ENCODE data around the gene IFT172. TPM values are rescaled to one million over a fixed set of nuclear protein-coding genes. Genes with fewer than 3 reads are reported as not detected.

The IFT172 gene
- total RNA-seq, 2 donors from 2014 or later: 11.1 to 17.4 TPM

DNA sequence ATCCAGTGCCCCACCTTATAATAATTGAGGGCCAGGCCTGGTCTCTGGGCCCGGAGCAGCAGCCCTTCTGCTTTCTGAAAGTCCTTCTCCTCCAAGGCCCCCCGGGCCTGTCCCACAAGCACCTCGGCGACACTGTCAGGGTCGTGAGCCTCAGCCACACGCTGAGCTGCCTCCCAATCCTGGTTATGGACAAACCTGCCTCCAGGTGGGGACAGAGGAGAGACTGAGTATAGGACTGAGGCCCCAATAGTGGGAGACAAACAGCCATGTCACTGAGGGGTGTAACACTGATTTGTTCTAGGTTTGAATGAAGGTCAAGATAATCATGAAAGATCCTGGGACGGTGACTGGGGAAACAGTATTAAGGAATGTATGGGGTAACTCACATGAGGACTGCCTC lies 35.6 kb downstream of the IFT172 start:
- no peak for DNase-seq (ENCODE audit: low spot score)
- no peaks in the 10 kb centered on the region for H3K9me3 Mint-ChIP-seq
- H3K27me3 Mint-ChIP-seq: no peaks in the 10 kb centered on the region
- ATAC-seq: no peak
- H3K4me1 Mint-ChIP-seq (ENCODE audit: low read depth in 2 of 2): no peaks in the 10 kb centered on the region
- no peaks in the 10 kb centered on the region for H3K36me3 Mint-ChIP-seq
- H3K4me3 Mint-ChIP-seq: no peak overlapping the region
- no peak overlapping the region for H3K27ac Mint-ChIP-seq

DNA sequence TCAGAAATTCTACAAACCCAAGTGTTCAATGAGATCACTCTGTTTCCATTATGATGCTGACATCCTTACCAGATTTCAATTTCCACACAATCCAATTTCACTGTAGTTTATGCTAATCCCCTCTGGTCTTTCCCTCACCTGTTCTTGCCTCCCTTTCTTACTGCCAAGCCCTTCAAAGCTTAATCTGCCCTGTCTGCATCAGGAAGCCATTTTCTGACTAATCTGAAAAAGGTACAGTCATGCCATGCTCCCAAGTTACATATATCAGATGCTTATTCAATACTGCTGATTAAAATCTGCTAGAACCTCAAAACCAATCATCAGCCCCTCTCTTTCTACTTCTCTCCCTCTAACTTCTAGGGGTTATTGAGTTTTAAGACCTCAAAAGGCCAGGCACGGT lies 38.4 kb downstream of the IFT172 start:
- no peaks in the 10 kb centered on the region for H3K4me1 Mint-ChIP-seq (ENCODE audit: low read depth in 2 of 2)
- no peak overlapping the region for H3K4me3 Mint-ChIP-seq
- no peaks in the 10 kb centered on the region for H3K9me3 Mint-ChIP-seq
- H3K27ac Mint-ChIP-seq: no peak overlapping the region
- DNase-seq (ENCODE audit: low spot score): no peak
- H3K27me3 Mint-ChIP-seq: no peaks in the 10 kb centered on the region
- no peak for ATAC-seq
- no peaks in the 10 kb centered on the region for H3K36me3 Mint-ChIP-seq

GRCh38 chr2:27448381-27448780 lies 41.2 kb downstream of the IFT172 start:
- Mint-ChIP-seq H3K9me3 (no peaks in the 10 kb centered on the region), H3K27ac (no peak overlapping the region), H3K4me1 (ENCODE audit: low read depth in 2 of 2) (no peaks in the 10 kb centered on the region), H3K4me3 (no peak overlapping the region), H3K36me3 (no peaks in the 10 kb centered on the region), H3K27me3 (no peaks in the 10 kb centered on the region)
- ATAC-seq: no peak
- no peak for DNase-seq (ENCODE audit: low spot score)

- H3K4me1 Mint-ChIP-seq (ENCODE audit: low read depth in 2 of 2): peaks cover 0 to 4% of the 10 kb centered on the region in 2 donors
- no peak overlapping the region for H3K27ac Mint-ChIP-seq
- DNase-seq (ENCODE audit: low spot score) (no peak), ATAC-seq (no peak)
- H3K4me3 Mint-ChIP-seq: no peak overlapping the region
- no peaks in the 10 kb centered on the region for H3K36me3 Mint-ChIP-seq
- H3K9me3 Mint-ChIP-seq: no peaks in the 10 kb centered on the region
- no peaks in the 10 kb centered on the region for H3K27me3 Mint-ChIP-seq
These were observed 43.5 kb downstream of the IFT172 start for GRCh38 chr2:27446057-27446456.

- Mint-ChIP-seq H3K36me3 (peaks cover 4% of the 10 kb centered on the region), H3K27me3 (no peaks in the 10 kb centered on the region), H3K4me3 (no peak overlapping the region), H3K4me1 (ENCODE audit: low read depth in 2 of 2) (peaks cover 0 to 4% of the 10 kb centered on the region in 2 donors), H3K9me3 (no peaks in the 10 kb centered on the region), H3K27ac (no peak overlapping the region)
- DNase-seq (ENCODE audit: low spot score) (no peak), ATAC-seq (no peak)
These were observed 43.9 kb downstream of the IFT172 start for GRCh38 chr2:27445615-27446014.

DNA sequence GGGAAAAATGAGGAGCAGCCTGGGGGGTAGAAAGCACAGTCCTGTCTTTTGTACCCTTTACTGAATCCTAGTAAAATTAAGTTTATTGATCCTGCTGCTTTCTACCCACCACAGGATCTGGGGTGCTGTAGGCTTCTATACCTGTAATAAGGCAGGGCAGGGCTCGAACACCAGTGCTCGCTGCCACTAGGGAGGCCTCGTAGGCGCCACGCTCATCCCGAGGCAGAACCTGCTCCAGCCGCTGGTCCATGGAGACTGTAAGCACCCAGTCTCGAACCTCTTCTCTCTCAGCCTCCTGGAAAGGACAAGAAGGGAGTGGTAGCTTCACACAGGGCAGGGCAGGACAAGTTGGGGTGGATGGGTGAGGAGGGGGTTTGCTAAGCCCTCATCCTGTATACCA lies 44.4 kb downstream of the IFT172 start:
- Mint-ChIP-seq H3K4me3 (no peak overlapping the region), H3K4me1 (ENCODE audit: low read depth in 2 of 2) (peaks cover 0 to 8% of the 10 kb centered on the region in 2 donors), H3K36me3 (peaks cover 8% of the 10 kb centered on the region), H3K9me3 (no peaks in the 10 kb centered on the region), H3K27me3 (no peaks in the 10 kb centered on the region), H3K27ac (no peak overlapping the region)
- ATAC-seq (no peak), DNase-seq (ENCODE audit: low spot score) (no peak)

DNA sequence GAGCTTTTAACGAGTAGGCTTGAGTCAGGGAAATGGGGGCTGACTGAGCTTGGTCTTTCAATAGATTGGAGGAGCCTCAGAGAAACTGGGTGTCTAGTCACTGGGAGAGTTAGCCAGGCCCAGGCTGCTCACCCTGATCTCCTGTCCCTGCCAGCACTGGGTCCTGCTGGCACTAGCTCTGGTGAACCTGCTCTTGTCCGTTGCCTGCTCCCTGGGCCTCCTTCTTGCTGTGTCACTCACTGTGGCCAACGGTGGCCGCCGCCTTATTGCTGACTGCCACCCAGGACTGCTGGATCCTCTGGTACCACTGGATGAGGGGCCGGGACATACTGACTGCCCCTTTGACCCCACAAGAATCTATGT lies 46.6 kb downstream of the IFT172 start:
- no peak for ATAC-seq
- H3K27me3 Mint-ChIP-seq: no peaks in the 10 kb centered on the region
- H3K27ac Mint-ChIP-seq: peak overlapping the region in 1 of 2 donors; percentile 9
- H3K4me1 Mint-ChIP-seq (ENCODE audit: low read depth in 2 of 2): peaks cover 0 to 14% of the 10 kb centered on the region in 2 donors
- DNase-seq (ENCODE audit: low spot score): no peak
- H3K4me3 Mint-ChIP-seq: no peak overlapping the region
- peaks cover 20% of the 10 kb centered on the region for H3K36me3 Mint-ChIP-seq
- no peaks in the 10 kb centered on the region for H3K9me3 Mint-ChIP-seq

DNA sequence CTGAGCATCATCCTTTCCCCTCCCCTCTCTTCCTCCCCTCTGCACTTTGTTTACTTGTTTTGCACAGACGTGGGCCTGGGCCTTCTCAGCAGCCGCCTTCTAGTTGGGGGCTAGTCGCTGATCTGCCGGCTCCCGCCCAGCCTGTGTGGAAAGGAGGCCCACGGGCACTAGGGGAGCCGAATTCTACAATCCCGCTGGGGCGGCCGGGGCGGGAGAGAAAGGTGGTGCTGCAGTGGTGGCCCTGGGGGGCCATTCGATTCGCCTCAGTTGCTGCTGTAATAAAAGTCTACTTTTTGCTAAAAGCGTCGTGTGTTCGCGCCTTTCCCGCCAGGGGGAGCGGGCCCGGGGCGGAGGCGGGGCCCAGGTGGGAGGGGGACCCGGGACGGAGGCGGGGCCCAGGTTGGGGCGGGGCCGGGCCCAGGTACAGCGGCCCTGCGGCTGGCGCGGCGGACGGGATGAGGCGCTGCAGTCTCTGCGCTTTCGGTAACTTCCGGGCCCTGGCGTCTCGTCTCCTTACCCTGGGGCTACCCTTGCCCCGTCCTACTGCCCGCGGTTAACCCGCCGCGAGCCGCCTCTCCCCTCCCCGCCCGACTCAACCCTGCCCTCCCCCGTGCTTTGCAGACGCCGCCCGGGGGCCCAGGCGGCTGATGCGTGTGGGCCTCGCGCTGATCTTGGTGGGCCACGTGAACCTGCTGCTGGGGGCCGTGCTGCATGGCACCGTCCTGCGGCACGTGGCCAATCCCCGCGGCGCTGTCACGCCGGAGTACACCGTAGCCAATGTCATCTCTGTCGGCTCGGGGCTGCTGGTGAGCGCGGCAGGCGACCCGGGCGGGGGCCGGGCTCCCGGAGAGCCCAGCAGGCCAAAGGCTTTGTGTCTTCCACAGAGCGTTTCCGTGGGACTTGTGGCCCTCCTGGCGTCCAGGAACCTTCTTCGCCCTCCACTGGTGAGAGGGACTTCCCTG lies 47.3 kb downstream of the IFT172 start, which contains the start of gene KRTCAP3:
TSS of gene KRTCAP3 (plus strand) at position 424 of the 962 bp plus-strand sequence. CDS start at position 456, 32 bp downstream.
- peak in 1 of 2 donors; percentile 31 for ATAC-seq
- H3K27ac Mint-ChIP-seq: peak within 1 kb of the TSS in 1 of 2 donors; percentile 9
- no peak for DNase-seq (ENCODE audit: low spot score)
- H3K27me3 Mint-ChIP-seq: no peaks in the 10 kb centered on the region
- peaks cover 0 to 14% of the 10 kb centered on the region in 2 donors for H3K4me1 Mint-ChIP-seq (ENCODE audit: low read depth in 2 of 2)
- no peak within 1 kb of the TSS for H3K4me3 Mint-ChIP-seq
- H3K36me3 Mint-ChIP-seq: peaks cover 20% of the 10 kb centered on the region
- no peaks in the 10 kb centered on the region for H3K9me3 Mint-ChIP-seq

DNA sequence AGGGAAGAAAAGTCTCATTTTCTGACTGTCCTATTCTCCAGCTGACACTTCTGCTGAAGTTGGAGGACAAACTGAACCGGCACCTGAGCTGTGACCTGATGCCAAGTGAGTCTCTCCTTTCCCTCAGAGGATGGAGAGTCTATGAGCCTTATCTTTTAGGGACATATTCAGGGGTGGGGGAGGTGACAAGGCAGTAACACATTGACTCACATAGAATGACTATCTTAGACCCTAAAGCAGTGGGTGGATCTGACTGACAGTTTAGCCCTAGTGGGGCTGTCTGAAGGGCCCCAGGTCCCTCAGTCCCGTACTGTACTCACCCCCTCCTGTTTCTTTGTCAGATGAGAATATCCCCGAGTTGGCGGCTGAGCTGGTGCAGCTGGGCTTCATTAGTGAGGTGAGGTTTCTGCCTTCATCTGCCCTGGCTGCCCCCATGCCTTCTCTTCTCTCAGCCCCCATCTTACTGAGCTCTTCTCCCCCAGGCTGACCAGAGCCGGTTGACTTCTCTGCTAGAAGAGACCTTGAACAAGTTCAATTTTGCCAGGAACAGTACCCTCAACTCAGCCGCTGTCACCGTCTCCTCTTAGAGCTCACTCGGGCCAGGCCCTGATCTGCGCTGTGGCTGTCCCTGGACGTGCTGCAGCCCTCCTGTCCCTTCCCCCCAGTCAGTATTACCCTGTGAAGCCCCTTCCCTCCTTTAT lies 48.2 kb downstream of the IFT172 start:
- Mint-ChIP-seq H3K27ac (no peak overlapping the region), H3K4me3 (no peak overlapping the region), H3K4me1 (ENCODE audit: low read depth in 2 of 2) (peaks cover 0 to 14% of the 10 kb centered on the region in 2 donors), H3K27me3 (no peaks in the 10 kb centered on the region), H3K36me3 (peaks cover 22% of the 10 kb centered on the region), H3K9me3 (no peaks in the 10 kb centered on the region)
- DNase-seq (ENCODE audit: low spot score) (no peak), ATAC-seq (no peak)

DNA sequence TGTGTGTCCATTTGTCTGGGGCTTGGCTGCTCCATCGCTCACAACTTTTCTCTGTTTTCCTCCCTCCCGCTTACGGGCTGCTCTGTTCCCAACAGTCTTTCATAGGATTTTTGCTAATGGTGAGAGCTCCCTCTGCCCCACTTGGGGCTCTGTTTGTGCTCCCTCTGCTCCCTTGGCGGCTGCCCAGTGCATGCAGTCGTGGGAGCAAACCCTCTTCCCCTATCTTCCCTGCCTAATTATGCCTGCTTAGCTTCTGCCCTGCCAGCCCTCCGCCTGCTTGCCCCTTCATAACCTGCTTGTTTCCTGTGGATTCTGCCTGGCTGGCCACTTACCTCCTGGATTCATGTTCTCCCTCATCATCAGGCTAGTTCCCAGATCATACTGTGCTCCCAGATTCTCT lies 53.9 kb downstream of the IFT172 start:
- no peak overlapping the region for H3K27ac Mint-ChIP-seq
- ATAC-seq (no peak), DNase-seq (ENCODE audit: low spot score) (no peak)
- no peak overlapping the region for H3K4me3 Mint-ChIP-seq
- H3K27me3 Mint-ChIP-seq: no peaks in the 10 kb centered on the region
- H3K4me1 Mint-ChIP-seq (ENCODE audit: low read depth in 2 of 2): peaks cover 23 to 29% of the 10 kb centered on the region in 2 donors
- peaks cover 44% of the 10 kb centered on the region for H3K36me3 Mint-ChIP-seq
- no peaks in the 10 kb centered on the region for H3K9me3 Mint-ChIP-seq

- peak; percentile 71 for DNase-seq (ENCODE audit: low spot score)
- ATAC-seq: peak; percentile 29 to 37
- H3K9me3 Mint-ChIP-seq: no peaks in the 10 kb centered on the region
- peak overlapping the region; percentile 85 to 99 for H3K27ac Mint-ChIP-seq
- peaks cover 25% of the 10 kb centered on the region for H3K36me3 Mint-ChIP-seq
- H3K4me1 Mint-ChIP-seq (ENCODE audit: low read depth in 2 of 2): peaks cover 40 to 47% of the 10 kb centered on the region in 2 donors
- peak overlapping the region; percentile 95 for H3K4me3 Mint-ChIP-seq
- no peaks in the 10 kb centered on the region for H3K27me3 Mint-ChIP-seq
These were observed 58.1 kb downstream of the IFT172 start for GRCh38 chr2:27431395-27431794.

- H3K4me3 Mint-ChIP-seq: peak overlapping the region; percentile 95
- H3K9me3 Mint-ChIP-seq: no peaks in the 10 kb centered on the region
- H3K36me3 Mint-ChIP-seq: peaks cover 11% of the 10 kb centered on the region
- H3K27ac Mint-ChIP-seq: peak overlapping the region; percentile 85 to 99
- DNase-seq (ENCODE audit: low spot score) (peak; percentile 91), ATAC-seq (peak; percentile 92 to 93)
- no peaks in the 10 kb centered on the region for H3K27me3 Mint-ChIP-seq
- peaks cover 37 to 42% of the 10 kb centered on the region in 2 donors for H3K4me1 Mint-ChIP-seq (ENCODE audit: low read depth in 2 of 2)
These were observed 60.5 kb downstream of the IFT172 start for GRCh38 chr2:27428978-27429541.

DNA sequence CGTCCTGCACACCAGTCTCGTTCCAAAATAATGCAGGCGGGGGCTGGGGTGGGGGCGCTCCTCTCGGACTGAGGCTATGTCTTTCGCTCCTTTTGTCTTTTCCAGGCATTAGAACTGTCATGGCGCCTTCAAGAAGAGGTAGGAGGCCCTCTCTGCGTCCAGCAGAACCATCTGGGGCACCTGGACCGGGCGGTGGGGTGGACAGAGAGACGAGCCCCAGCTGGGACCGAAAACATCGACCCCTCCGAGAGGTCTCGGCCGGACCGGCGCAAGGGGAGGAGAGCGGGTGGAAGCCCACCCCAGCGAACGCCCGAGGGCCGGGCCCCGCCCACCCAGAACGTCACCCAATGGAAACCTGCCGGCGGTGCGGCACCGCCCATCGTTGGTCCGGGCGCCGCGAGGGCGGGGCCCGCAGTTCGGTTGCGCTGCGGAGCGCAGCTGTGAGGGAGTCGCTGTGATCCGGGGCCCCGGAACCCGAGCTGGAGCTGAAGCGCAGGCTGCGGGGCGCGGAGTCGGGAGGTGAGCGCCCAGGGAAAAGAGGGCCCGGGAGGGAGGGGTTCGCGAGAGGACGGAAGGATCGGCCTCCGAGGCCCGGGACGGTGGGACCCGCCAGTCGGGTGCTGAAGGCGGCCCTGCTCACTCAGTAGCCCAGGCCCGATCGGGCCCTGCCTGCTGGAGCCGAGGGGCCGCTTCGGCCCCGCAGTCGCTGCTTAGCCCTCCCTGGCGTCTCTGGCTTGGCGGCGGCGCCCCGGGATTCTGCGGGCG lies 61.1 kb downstream of the IFT172 start, which contains the start of gene NRBP1:
TSS of gene NRBP1 (plus strand) at position 419 of the 765 bp plus-strand sequence. CDS start 4,643 bp downstream, outside the sequence.
- Mint-ChIP-seq H3K27me3 (no peaks in the 10 kb centered on the region), H3K9me3 (no peaks in the 10 kb centered on the region), H3K36me3 (peaks cover 5% of the 10 kb centered on the region), H3K4me3 (peak within 1 kb of the TSS; percentile 95), H3K4me1 (ENCODE audit: low read depth in 2 of 2) (peaks cover 32 to 37% of the 10 kb centered on the region in 2 donors), H3K27ac (peak within 1 kb of the TSS; percentile 85 to 99)
- ATAC-seq (peak; percentile 94 to 95), DNase-seq (ENCODE audit: low spot score) (peak; percentile 94)

All from natural killer cell treated with Interleukin-12 subunit alpha and Interleukin-12 subunit beta and Interleukin-15 and Interleukin-18, amount 100 ng/mL, for 72 hours (primary cell).